H9 (cell line): ENCODE data around the gene SNX12. TPM values are rescaled to one million over a fixed set of nuclear protein-coding genes. Genes with fewer than 3 reads are reported as not detected.

Source experiments
- DNase-seq: peaks from one replicate; pipeline ENCODE4 v3.0.0-alpha.2; 2017
- H2AFZ ChIP-seq: one replicate; pipeline ENCODE4 v1.6.1; 2013; ENCODE audit warnings: mild to moderate bottlenecking, low read length, control low read depth, moderate library complexity
- H2AK5ac ChIP-seq: 2 replicates; pipeline ENCODE4 v1.6.1; 2013; ENCODE audit warnings: low read length, control low read depth, mixed read lengths; ENCODE audit not compliant: insufficient read length
- H2BK120ac ChIP-seq: one replicate; pipeline ENCODE4 v1.6.1; 2013; ENCODE audit warnings: low read depth, mild to moderate bottlenecking, low read length, control low read depth, inconsistent platforms; ENCODE audit not compliant: poor library complexity, severe bottlenecking
- H2BK12ac ChIP-seq: 2 replicates; pipeline ENCODE4 v1.6.1; 2013; ENCODE audit warnings: low read length, control low read depth, mixed read lengths, low read depth; ENCODE audit not compliant: insufficient read length
- H2BK15ac ChIP-seq: 2 replicates; pipeline ENCODE4 v1.6.1; 2013; ENCODE audit warnings: low read depth, low read length, control low read depth
- H2BK20ac ChIP-seq: one replicate; pipeline ENCODE4 v1.6.1; 2013; ENCODE audit warnings: low read depth, mild to moderate bottlenecking, low read length, control low read depth, inconsistent platforms; ENCODE audit not compliant: poor library complexity, severe bottlenecking
- H2BK5ac ChIP-seq: 2 replicates; pipeline ENCODE4 v1.6.1; 2013; ENCODE audit warnings: low read length, control low read depth, mixed read lengths; ENCODE audit not compliant: insufficient read length
- H3K14ac ChIP-seq: 2 replicates; pipeline ENCODE4 v1.6.1; 2013; ENCODE audit warnings: low read length, control low read depth; ENCODE audit not compliant: insufficient read depth
- H3K18ac ChIP-seq: 2 replicates; pipeline ENCODE4 v1.6.1; 2013; ENCODE audit warnings: low read depth, mild to moderate bottlenecking, mixed read lengths, low read length, control low read depth; ENCODE audit not compliant: insufficient read length
- H3K23ac ChIP-seq: 2 replicates; pipeline ENCODE4 v1.6.1; 2013; ENCODE audit warnings: low read length, control low read depth, mixed read lengths, low read depth; ENCODE audit not compliant: insufficient read length
- H3K23me2 ChIP-seq: 2 replicates; pipeline ENCODE4 v1.6.1; 2013; ENCODE audit warnings: low read depth, mild to moderate bottlenecking, mixed read lengths, low read length, control low read depth; ENCODE audit not compliant: insufficient read length, poor library complexity, severe bottlenecking
- H3K27ac ChIP-seq: 2 replicates; pipeline ENCODE4 v1.5.1; 2013; ENCODE audit warnings: low read length, control low read depth, mixed read lengths, low read depth; ENCODE audit not compliant: insufficient read length
- H3K27me3 ChIP-seq: 2 replicates; pipeline ENCODE4 v1.6.1; 2013; ENCODE audit warnings: low read length, control low read depth, inconsistent platforms; ENCODE audit not compliant: insufficient read depth
- H3K4ac ChIP-seq: 2 replicates; pipeline ENCODE4 v1.6.1; 2013; ENCODE audit warnings: low read depth, mild to moderate bottlenecking, control low read depth, inconsistent platforms, low read length, moderate library complexity
- H3K4me1 ChIP-seq: 2 replicates; pipeline ENCODE4 v1.6.1; 2013; ENCODE audit warnings: low read length, control low read depth, inconsistent platforms; ENCODE audit not compliant: insufficient read depth
- H3K4me2 ChIP-seq: 2 replicates; pipeline ENCODE4 v1.6.1; 2013; ENCODE audit warnings: low read length, control low read depth, mixed read lengths; ENCODE audit not compliant: insufficient read length, insufficient read depth
- H3K56ac ChIP-seq: 2 replicates; pipeline ENCODE4 v1.6.1; 2013; ENCODE audit warnings: low read depth, mild to moderate bottlenecking, mixed read lengths, low read length, control low read depth; ENCODE audit not compliant: insufficient read length
- H3K79me1 ChIP-seq: 2 replicates; pipeline ENCODE4 v1.6.1; 2013; ENCODE audit warnings: low read depth, mild to moderate bottlenecking, moderate library complexity, low read length, control low read depth, inconsistent platforms; ENCODE audit not compliant: insufficient read depth, poor library complexity, severe bottlenecking
- H3K79me2 ChIP-seq: 2 replicates; pipeline ENCODE4 v1.6.1; 2013; ENCODE audit warnings: low read length, control low read depth, inconsistent platforms; ENCODE audit not compliant: insufficient read depth
- H3K9ac ChIP-seq: 2 replicates; pipeline ENCODE4 v1.6.1; 2013; ENCODE audit warnings: low read length, control low read depth, mixed read lengths; ENCODE audit not compliant: insufficient read length; ENCODE audit errors: extremely low read depth
- H3K9me3 ChIP-seq: one replicate; pipeline ENCODE4 v1.6.1; 2013; ENCODE audit warnings: low read depth, low read length, inconsistent platforms; ENCODE audit not compliant: control insufficient read depth
- H3T11ph ChIP-seq: one replicate; pipeline ENCODE4 v1.6.1; 2013; ENCODE audit warnings: mild to moderate bottlenecking, low read length, control low read depth, inconsistent platforms
- H4K20me1 ChIP-seq: one replicate; pipeline ENCODE4 v1.6.1; 2013; ENCODE audit not compliant: control insufficient read depth, insufficient read length, insufficient read depth
- H4K5ac ChIP-seq: 2 replicates; pipeline ENCODE4 v1.6.1; 2013; ENCODE audit warnings: low read depth, mild to moderate bottlenecking, mixed read lengths, low read length, control low read depth; ENCODE audit not compliant: insufficient read length
- H4K8ac ChIP-seq: replicated peaks from 2 replicates; pipeline ENCODE4 v1.6.1; 2013; ENCODE audit warnings: low read length, control low read depth, mixed read lengths, low read depth; ENCODE audit not compliant: insufficient read length
- H4K91ac ChIP-seq: 2 replicates; pipeline ENCODE4 v1.6.1; 2013; ENCODE audit warnings: low read depth, mild to moderate bottlenecking, moderate library complexity, mixed read lengths, low read length, control low read depth; ENCODE audit not compliant: insufficient read length
- H3K27ac Mint-ChIP-seq, 3 experiments: 2 replicates in 2 of 3; 3 replicates in 1 of 3; pipeline ENCODE4 v1.8.0; 2020 to 2021; ENCODE audit warnings: mixed read lengths in 3 of 3, mild to moderate bottlenecking in 1 of 3, moderate library complexity in 1 of 3
- H3K27me3 Mint-ChIP-seq: 2 replicates; pipeline ENCODE4 v1.8.0; 2021; ENCODE audit warnings: low read depth, mild to moderate bottlenecking, moderate library complexity, mixed read lengths
- H3K36me3 Mint-ChIP-seq, 3 experiments: 2 replicates in 2 of 3; 3 replicates in 1 of 3; pipeline ENCODE4 v1.8.0; 2020 to 2021; ENCODE audit warnings: low read depth in 3 of 3, mixed read lengths in 3 of 3; ENCODE audit not compliant: insufficient read depth in 1 of 3
- H3K4me1 Mint-ChIP-seq, 2 experiments: 2 replicates each; pipeline ENCODE4 v1.8.0; 2020; ENCODE audit warnings: mixed read lengths in 2 of 2
- H3K4me3 Mint-ChIP-seq, 2 experiments: 2 replicates in 1 of 2; 3 replicates in 1 of 2; pipeline ENCODE4 v1.8.0; 2020 to 2021; ENCODE audit warnings: mild to moderate bottlenecking in 2 of 2, mixed read lengths in 2 of 2, moderate library complexity in 1 of 2
- H3K9me3 Mint-ChIP-seq, 2 experiments: 2 replicates in 1 of 2; 3 replicates in 1 of 2; pipeline ENCODE4 v1.8.0; 2020; ENCODE audit warnings: mild to moderate bottlenecking in 2 of 2, mixed read lengths in 2 of 2, moderate library complexity in 1 of 2
- CTCF ChIP-seq: fragments of 200-600 bp; sonication (generic); conservative IDR thresholded peaks from 3 replicates; pipeline ENCODE4 v1.8.0; 2021; ENCODE audit warnings: antibody characterized with exemption, mild to moderate bottlenecking
- WGBS: extraction: QIAGEN DNeasy Blood & Tissue Kit; methylation state at CpG from one replicate; pipeline ENCODE4 v1.1.7; 2013; ENCODE audit warnings: missing lambda C conversion rate, low lambda C conversion rate, mixed read lengths; ENCODE audit not compliant: insufficient read length; ENCODE audit errors: extremely low coverage; 5-methylcytosine and 5-hydroxymethylcytosine counted together
- total RNA-seq: library from RNA; stranded (reverse); gene quantifications from 2 replicates; pipeline ENCODE4 v1.2.1, GENCODE V29; 2021

SNX12 gene
- total RNA-seq, 1 experiment from 2014 or later = 69.1 TPM

DNA sequence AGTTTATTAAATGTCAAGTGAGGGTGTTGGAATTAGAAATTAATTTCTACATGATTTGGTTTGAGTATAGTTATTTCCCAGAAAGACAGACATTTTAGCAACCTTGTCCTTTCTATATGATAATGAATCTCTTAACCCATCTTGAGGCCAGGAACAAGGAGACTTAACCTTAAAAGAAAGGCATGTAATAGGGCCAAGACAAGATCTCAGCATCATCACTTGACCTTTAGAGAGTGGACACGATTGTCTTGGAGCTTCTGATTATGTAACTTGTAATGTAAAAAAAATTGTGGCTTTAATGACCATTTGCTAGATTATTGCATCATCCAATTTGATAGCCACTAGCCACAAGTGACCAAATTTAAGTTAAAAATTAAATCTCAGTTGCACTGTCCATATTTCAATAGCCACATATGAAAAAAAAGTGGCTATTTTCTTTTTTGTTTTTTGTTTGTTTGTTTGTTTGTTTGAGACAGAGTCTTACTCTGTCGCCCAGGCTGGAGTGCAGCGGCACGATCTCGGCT is 14.1 kb upstream of the SNX12 start:
- Histone ChIP-seq H3K4ac (no peak overlapping the region), H2BK120ac (no peak overlapping the region), H2BK12ac (no peak overlapping the region), H3K9ac (no peak overlapping the region), H3K23ac (no peak overlapping the region), H3K18ac (no peak overlapping the region), H4K20me1 (no peaks in the 10 kb centered on the region), H3K56ac (no peak overlapping the region), H4K8ac (no peak overlapping the region), H2BK20ac (no peak overlapping the region), H2BK5ac (no peak overlapping the region), H3K27ac (no peak overlapping the region), H2AK5ac (no peak overlapping the region), H2AFZ (no peak overlapping the region), H3K27me3 (no peaks in the 10 kb centered on the region), H4K91ac (no peak overlapping the region), H2BK15ac (no peak overlapping the region), H3K4me2 (no peak overlapping the region), H3K14ac (no peak overlapping the region), H3K79me1 (no peaks in the 10 kb centered on the region), H3K9me3 (peaks cover 19% of the 10 kb centered on the region), H4K5ac (no peak overlapping the region), H3K23me2 (no peaks in the 10 kb centered on the region), H3T11ph (no peak overlapping the region), H3K4me1 (no peaks in the 10 kb centered on the region), H3K79me2 (no peaks in the 10 kb centered on the region)
- Mint-ChIP-seq H3K4me1 (no peaks in the 10 kb centered on the region), H3K27me3 (peaks cover 3% of the 10 kb centered on the region), H3K9me3 (peaks cover 38 to 49% of the 10 kb centered on the region in 2 experiments), H3K36me3 (no peaks in the 10 kb centered on the region), H3K27ac (no peak overlapping the region), H3K4me3 (no peak overlapping the region)
- no peak for TF ChIP-seq CTCF
- whole genome bisulfite sequencing = no CpG with 5 or more reads among the region's 5 CpGs
- no peak for DNase-seq
